Stimulated activated CD4-positive, alpha-beta T cell treated with anti-CD3 and anti-CD28 coated beads, TNF-alpha, amount 100 ng/mL, for 24 hours (primary cell): ENCODE results near the gene SPACA4.

ENCODE experiments used
- DNase-seq, 3 experiments: peaks; one replicate each; pipeline ENCODE4 v3.0.0-alpha.2; 2020; ENCODE audit warnings: low read depth in 3 of 3

The SPACA4 gene

DNA sequence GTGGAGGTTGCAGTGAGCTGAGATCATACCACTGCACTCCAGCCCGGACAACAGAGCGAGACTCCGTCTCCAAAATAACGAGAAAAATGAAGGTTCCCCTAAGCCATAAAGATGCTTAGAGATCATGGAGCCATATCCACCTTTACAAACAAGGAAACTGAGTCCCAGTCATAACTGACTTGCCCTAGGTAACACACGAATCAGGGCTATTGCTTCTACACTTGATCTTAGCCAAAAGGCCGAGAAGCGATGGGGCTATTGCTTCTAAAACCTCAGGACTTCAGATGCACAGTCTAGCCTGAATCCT is 27.4 kb downstream of the SPACA4 start:
- DNase-seq: no peak

- DNase-seq: peak; percentile 84 to 96 (median 91)
Observed at GRCh38 chr19:48634424-48635262, 28.1 kb downstream of the SPACA4 start.

- DNase-seq: peak in 2 of 3 experiments; percentile 62 to 72
Observed at GRCh38 chr19:48635263-48635965, 28.9 kb downstream of the SPACA4 start.

GRCh38 chr19:48635966-48636858 is 29.7 kb downstream of the SPACA4 start:
- no peak for DNase-seq

DNA sequence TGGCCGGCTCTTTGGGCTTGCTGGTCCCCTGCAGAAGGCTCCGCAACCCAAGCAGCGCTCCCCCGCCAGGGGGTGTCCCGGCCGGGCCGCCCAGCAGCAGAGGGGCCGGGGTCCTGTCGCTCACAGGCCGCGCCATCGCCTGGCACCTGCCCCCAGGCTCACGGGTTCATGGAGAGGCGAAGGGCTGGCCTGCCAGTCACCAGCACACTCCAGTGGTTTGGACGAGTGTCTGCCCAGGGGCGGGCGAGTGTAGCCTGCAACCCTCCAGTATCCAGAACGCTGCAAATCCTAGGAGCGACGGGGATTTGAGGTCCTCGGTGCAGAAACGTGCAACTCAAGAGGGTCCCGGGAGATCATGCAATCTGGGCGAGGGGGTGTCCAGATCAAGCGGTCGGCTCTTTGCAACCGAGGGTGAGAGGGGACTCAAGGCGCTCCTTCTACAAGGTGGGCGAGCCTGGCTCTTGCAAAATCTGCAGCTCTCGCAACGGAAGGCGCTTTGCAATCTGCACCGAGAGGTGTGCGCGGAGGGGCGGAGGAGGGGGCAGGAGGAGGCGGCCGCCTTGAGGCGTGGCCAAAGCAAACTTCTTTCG is 30.4 kb downstream of the SPACA4 start, which contains the start of gene DBP:
Gene DBP (minus strand): TSS at position 521 of the 590 bp plus-strand sequence. CDS start 385 bp downstream, at position 136.
- DNase-seq: no peak

DNA sequence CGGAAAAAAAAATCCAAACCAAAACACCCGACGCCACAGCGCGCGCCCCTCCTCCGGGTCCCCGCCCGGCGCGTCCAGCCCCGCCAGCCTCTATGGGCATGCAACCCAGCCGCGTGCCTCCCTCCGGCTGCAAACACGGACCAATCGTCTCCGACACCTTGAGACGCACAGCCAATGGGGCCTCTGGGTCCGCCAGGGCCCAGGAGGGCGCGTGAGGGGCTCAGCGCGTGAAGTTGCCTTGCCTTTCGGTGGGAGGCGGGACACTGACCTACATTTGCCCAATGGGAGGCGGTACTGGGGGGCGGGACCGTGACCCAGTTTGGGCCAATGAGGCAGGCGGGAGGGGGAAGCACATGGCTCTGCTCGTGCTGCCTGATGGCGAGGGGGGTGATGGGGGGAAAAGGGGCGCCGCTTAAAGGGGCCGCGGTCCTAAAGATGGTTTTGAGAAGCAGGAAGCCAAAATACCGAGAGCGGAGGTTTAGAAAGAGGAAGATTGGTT is 31.0 kb downstream of the SPACA4 start:
- peak; percentile 98 to 99 (median 99) for DNase-seq

- DNase-seq: peak in 2 of 3 experiments; percentile 63 to 68
Observed at GRCh38 chr19:48637948-48638830, 31.6 kb downstream of the SPACA4 start.

- no peak for DNase-seq
Observed at GRCh38 chr19:48638831-48639381, 32.4 kb downstream of the SPACA4 start.

GRCh38 chr19:48639483-48640375 is 33.2 kb downstream of the SPACA4 start:
- DNase-seq: no peak

- DNase-seq: no peak
Observed at GRCh38 chr19:48641850-48642249, 35.3 kb downstream of the SPACA4 start.

- DNase-seq: no peak
Observed at GRCh38 chr19:48642862-48643261, 36.3 kb downstream of the SPACA4 start.

DNA sequence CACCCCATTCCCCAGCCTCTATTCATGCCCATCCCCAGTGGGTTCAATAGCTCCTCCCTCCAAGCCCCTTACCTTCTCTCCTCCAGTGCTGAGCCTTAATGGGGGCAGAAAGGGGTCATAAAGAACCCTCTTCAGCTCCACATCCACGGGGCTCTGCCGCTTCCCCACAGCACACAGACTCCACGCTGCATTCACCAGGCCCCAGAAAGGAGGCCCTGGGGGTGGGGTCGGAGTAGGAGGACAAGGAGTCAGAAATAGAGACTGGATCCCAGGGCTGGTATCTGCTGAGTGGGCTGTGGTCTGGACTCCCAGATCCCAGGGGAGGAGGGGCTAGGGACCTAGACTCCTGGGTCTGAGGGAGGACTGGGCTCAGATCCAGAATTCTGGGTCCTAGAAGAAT is 37.8 kb downstream of the SPACA4 start:
- no peak for DNase-seq

GRCh38 chr19:48644839-48645619 is 38.5 kb downstream of the SPACA4 start:
- DNase-seq: peak in 2 of 3 experiments; percentile 62 to 70

- DNase-seq: no peak
Observed at GRCh38 chr19:48645620-48646000, 39.1 kb downstream of the SPACA4 start.

GRCh38 chr19:48646001-48646721 is 39.6 kb downstream of the SPACA4 start, which contains the start of gene CA11:
Gene CA11, minus strand, starts transcription at chr19:48646187. Its CDS starts 555 bp downstream, at chr19:48645632.
- DNase-seq: peak; percentile 82 to 91 (median 85)

DNA sequence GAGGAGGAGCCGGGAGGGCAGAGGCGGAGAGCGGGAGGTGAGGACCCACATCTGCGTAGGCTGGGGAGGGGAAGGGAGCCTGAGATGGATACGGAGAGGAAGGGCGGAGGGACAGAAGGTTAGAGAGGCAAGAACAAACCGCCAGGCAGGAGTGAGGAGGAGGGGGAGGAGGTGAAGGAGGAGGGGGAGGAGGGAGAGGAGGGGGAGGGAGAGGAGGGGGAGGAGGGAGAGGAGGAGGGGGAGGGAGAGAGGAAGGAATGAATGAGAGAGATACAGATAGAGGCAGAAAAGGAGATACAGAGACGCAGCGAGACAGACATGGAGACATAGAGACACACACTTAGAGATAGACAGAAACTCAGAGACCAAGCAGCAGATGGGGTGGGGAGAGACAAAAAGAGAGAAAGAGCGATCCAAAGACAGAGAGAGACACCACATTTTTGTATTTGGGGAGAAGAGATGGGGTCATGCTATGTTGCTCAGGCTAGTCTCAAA is 40.2 kb downstream of the SPACA4 start:
- no peak for DNase-seq

DNA sequence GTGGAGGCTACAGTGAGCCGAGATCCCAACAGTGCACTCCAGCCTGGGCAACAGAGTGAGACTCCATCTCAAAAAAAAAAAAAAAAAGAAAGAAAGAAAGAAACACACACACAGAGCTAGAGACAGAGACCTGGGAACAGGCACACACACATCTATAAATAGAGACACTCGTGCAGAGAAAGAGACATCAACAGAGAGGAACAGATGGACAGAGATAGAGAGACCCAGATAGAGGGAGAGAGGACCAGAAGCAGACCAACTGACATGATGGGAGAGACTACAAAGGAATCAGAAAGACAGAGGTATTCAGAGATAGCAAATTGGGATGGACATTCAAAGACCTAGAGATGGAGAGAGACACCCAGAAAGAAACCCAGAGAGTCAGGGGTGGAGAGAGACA is 41.6 kb downstream of the SPACA4 start:
- DNase-seq: no peak
